Thyroid gland (tissue), 4 donors: ENCODE measurements around the gene VPS35. TPM values are rescaled to one million over a fixed set of nuclear protein-coding genes. Genes with fewer than 3 reads are reported as not detected.
A peak's percentile ranks its signal among the peaks of the same experiment; 100 is the strongest.
"Not testable (repeated sequence)": the region's sequence is repeated elsewhere in the genome, so short reads cannot be mapped to it uniquely, and the experiment has no call there.

Experiments
- DNase-seq, 2 donors: peaks; one replicate each; pipeline ENCODE4 v3.0.0-alpha.2; 2019
- H3K27ac ChIP-seq, 3 donors: fragments of 200-600 bp; sonication (generic); 1 replicate in 2 of 3; 2 replicates in 1 of 3; pipeline ENCODE4 v1.5.1; 2016 to 2019; ENCODE audit warnings: mild to moderate bottlenecking in 1 of 3, moderate library complexity in 1 of 3
- H3K27me3 ChIP-seq: fragments of 200-600 bp; sonication (generic); one replicate; pipeline ENCODE4 v1.5.1; 2019
- H3K36me3 ChIP-seq, 2 donors: fragments of 200-600 bp; sonication (generic); one replicate each; pipeline ENCODE4 v1.5.1; 2016 to 2019
- H3K4me1 ChIP-seq, 2 donors: fragments of 200-600 bp; sonication (generic); one replicate each; pipeline ENCODE4 v1.5.1; 2017 to 2019
- H3K4me3 ChIP-seq, 3 donors: fragments of 200-600 bp; sonication (generic); replicated peaks in 1 of 3; 1 replicate in 2 of 3; 2 replicates in 1 of 3; pipeline ENCODE4 v1.5.1; 2016; ENCODE audit warnings: mild to moderate bottlenecking in 1 of 3
- H3K9me3 ChIP-seq: fragments of 200-600 bp; sonication (generic); one replicate; pipeline ENCODE4 v1.5.1; 2017
- POLR2A ChIP-seq, 2 donors: fragments of 450-650 bp; IDR thresholded peaks; one replicate each; pipeline ENCODE4 v1.6.1; 2017; ENCODE audit warnings: antibody characterized with exemption in 2 of 2, mild to moderate bottlenecking in 2 of 2, moderate library complexity in 1 of 2
- WGBS, 2 donors: methylation state at CpG; one replicate each; pipeline ENCODE4 v1.1.5; 2017; 5-methylcytosine and 5-hydroxymethylcytosine counted together
- intact Hi-C: fragments of 100-400 bp; cut with DNase I; formaldehyde crosslinking; loops from one replicate; pipeline ENCODE4 v1.15.1; 2023
- total RNA-seq, 4 donors: library from RNA; depleted of rRNA; stranded (reverse); fragments of >200 nt; gene quantifications; one replicate each; pipeline ENCODE4 v1.2.3, GENCODE V29; 2016
- TF ChIP-seq, protein P1 (sequence below), 6 experiments: fragments of 200-600 bp in 3 of 6; fragments of 450-650 bp in 3 of 6; sonication (generic) in 3 of 6; IDR thresholded peaks; one replicate each; pipeline ENCODE4 v1.5.1; 2016 to 2019; ENCODE audit warnings: antibody characterized with exemption in 6 of 6, mild to moderate bottlenecking in 2 of 6, inconsistent platforms in 1 of 6, moderate library complexity in 1 of 6

Gene VPS35
- total RNA-seq, 4 donors from 2014 or later, result 52.8 to 71.6 (median 62.6) TPM

DNA sequence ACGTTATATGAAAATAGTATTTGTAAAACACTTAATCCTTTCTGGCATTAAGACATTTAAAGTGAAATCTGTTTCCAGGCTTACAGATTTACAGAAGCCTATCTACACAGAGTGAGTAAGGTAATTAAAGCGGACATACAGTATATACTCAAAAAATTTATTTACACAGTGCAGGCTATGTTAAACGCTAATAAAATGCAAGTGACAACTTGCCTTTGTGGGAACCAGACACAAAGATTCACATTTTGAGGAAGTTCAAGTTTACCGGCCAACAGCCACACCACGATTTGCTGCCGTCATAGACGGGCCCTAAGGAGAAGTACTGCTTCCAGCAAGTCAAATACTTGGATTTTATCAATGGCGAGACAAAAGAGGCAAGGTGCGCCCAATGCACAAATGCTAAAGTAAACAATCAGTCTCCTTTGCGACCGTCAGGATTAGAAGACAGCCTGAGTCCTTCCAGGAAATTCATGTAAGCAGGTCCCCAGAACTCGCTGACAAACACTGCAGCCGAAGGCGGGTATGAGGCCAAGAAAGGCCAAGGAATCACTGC lies 801 bp downstream of the VPS35 start:
- Histone ChIP-seq H3K4me3 (peak overlapping the region; percentile 56 to 94 (median 89)), H3K36me3 (no peaks in the 10 kb centered on the region), H3K27ac (peak overlapping the region; percentile 82 to 95 (median 89)), H3K4me1 (peaks cover 20 to 23% of the 10 kb centered on the region in 2 donors), H3K9me3 (no peaks in the 10 kb centered on the region), H3K27me3 (no peaks in the 10 kb centered on the region)
- DNase-seq, result no peak
- 5 to 6% methylated on average over 14 of the region's 14 CpGs for WGBS, 2 donors
- intact Hi-C loops, result no loop called here
- no peak for TF ChIP-seq POLR2A (IDR thresholded peaks at IDR 0.05)
- TF ChIP-seq, protein P1, sequence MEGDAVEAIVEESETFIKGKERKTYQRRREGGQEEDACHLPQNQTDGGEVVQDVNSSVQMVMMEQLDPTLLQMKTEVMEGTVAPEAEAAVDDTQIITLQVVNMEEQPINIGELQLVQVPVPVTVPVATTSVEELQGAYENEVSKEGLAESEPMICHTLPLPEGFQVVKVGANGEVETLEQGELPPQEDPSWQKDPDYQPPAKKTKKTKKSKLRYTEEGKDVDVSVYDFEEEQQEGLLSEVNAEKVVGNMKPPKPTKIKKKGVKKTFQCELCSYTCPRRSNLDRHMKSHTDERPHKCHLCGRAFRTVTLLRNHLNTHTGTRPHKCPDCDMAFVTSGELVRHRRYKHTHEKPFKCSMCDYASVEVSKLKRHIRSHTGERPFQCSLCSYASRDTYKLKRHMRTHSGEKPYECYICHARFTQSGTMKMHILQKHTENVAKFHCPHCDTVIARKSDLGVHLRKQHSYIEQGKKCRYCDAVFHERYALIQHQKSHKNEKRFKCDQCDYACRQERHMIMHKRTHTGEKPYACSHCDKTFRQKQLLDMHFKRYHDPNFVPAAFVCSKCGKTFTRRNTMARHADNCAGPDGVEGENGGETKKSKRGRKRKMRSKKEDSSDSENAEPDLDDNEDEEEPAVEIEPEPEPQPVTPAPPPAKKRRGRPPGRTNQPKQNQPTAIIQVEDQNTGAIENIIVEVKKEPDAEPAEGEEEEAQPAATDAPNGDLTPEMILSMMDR (IDR thresholded peaks at IDR 0.05), result no peak

DNA sequence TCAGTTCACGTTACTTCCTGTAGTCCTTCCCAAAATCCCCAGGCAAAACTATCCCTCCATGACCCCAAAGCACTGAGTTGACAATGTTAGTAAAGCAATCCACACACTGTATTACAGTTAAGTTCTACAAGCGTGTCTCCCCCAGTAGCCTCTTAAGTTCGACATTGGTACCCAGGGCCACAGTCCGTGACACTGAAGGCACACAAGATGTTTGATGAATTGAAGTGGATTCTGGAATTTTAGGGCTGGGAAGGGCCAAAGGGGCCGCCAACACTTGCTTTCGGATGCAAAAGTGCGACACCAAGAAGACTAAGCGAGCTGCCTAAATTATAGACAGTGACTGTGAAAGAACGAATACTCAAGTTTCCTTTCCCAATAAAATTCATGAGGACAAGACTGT lies 1.5 kb downstream of the VPS35 start:
- Histone ChIP-seq H3K9me3 (no peaks in the 10 kb centered on the region), H3K4me3 (peak overlapping the region in 1 of 3 donors; percentile 89), H3K36me3 (no peaks in the 10 kb centered on the region), H3K27me3 (no peaks in the 10 kb centered on the region), H3K4me1 (peaks cover 20 to 23% of the 10 kb centered on the region in 2 donors), H3K27ac (no peak overlapping the region)
- intact Hi-C loops, result no loop called here
- TF ChIP-seq, protein P1 (IDR thresholded peaks at IDR 0.05), result no peak
- TF ChIP-seq POLR2A (IDR thresholded peaks at IDR 0.05), result no peak
- DNase-seq, result no peak
- 67 to 73% methylated on average over 9 of the region's 9 CpGs for WGBS, 2 donors

DNA sequence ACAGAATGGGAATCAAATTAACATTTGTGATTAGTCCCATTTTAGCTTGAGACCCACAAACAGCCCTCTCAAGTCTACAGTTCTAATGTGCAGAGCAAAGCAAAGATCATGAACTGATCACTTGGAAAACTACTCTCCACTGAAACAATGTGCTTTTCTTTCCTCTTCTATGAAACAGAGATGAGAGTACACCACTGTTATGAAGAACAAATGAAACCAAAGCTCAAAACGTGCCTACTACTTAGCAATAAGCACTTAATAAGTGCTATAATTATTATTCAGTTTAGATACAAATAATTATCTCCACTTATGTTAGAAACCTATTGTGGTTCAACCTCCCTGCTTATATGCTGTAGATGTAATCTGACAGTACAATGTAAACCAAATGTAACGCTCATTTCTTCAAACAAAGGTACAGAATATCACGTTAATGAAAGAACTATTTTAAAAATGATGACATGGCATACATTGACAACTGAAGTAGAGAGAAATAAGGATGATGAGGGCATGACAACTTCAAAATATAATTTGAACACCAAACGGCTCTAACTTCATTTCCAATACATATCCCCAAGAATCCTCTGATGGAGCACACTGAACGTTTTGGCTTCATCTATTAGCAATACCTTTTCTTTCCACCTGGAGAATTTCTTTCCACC lies 2.0 kb downstream of the VPS35 start:
- H3K36me3 ChIP-seq, result no peaks in the 10 kb centered on the region
- WGBS, 2 donors, result 57 to 58% methylated on average over 5 of the region's 5 CpGs

DNA sequence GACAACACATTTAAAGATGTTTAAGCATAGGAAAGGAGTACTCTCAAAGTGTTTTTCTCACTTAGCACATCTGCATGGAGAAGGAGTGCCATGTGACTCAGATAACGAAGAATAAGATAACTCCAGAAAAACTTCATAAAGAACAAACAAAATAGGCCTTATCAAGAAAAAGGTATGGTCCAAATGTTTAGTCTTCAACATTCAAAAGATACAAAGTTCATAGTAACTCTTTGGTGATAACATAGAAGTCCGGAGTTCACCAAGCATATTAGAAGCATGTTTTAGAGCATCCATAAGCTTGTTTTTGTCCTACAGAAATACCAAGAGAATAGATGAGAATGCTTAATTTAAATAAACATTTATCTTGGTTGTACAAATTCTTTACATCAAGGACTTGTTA lies 7.1 kb downstream of the VPS35 start:
- H3K27ac ChIP-seq, H3K9me3 ChIP-seq, H3K4me1 ChIP-seq, H3K27me3 ChIP-seq, DNase-seq, H3K4me3 ChIP-seq, intact Hi-C loops: not testable (repeated sequence)
- H3K36me3 ChIP-seq, result peaks cover 5 to 18% of the 10 kb centered on the region in 2 donors
- WGBS, 2 donors, result 90 to 91% methylated on average over 2 of the region's 2 CpGs

More for the DNA sequence above, 2.0 kb downstream of the VPS35 start:
- H3K27ac ChIP-seq, result no peak overlapping the region
- H3K4me1 ChIP-seq, result peaks cover 20 to 23% of the 10 kb centered on the region in 2 donors
- TF ChIP-seq POLR2A (IDR thresholded peaks at IDR 0.05), result no peak
- TF ChIP-seq, protein P1 (IDR thresholded peaks at IDR 0.05), result no peak
- no peaks in the 10 kb centered on the region for H3K27me3 ChIP-seq
- H3K4me3 ChIP-seq, result no peak overlapping the region
- intact Hi-C loops, result no loop called here
- no peak for DNase-seq
- H3K9me3 ChIP-seq, result no peaks in the 10 kb centered on the region

DNA sequence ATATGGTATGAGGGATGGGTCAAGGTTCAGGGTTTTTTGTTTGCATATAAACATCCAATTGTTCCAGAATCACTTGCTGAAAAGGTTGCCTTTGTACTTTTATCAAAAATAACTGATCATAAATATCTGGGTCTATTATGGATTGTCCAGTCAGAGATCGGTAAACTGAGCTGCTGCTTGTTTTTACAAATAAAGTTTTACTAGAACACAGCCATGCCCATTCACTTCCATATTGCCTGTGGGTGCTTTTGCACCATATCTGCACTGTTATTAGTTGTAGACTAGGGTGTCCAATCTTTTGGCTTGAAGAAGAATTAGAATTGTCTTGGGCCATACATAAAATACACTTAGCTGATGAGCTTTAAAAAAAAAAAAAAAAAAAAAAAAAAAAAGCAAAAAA lies 11.0 kb downstream of the VPS35 start:
- H3K36me3 ChIP-seq, result peaks cover 25 to 32% of the 10 kb centered on the region in 2 donors
- intact Hi-C loops, result not testable (repeated sequence)

DNA sequence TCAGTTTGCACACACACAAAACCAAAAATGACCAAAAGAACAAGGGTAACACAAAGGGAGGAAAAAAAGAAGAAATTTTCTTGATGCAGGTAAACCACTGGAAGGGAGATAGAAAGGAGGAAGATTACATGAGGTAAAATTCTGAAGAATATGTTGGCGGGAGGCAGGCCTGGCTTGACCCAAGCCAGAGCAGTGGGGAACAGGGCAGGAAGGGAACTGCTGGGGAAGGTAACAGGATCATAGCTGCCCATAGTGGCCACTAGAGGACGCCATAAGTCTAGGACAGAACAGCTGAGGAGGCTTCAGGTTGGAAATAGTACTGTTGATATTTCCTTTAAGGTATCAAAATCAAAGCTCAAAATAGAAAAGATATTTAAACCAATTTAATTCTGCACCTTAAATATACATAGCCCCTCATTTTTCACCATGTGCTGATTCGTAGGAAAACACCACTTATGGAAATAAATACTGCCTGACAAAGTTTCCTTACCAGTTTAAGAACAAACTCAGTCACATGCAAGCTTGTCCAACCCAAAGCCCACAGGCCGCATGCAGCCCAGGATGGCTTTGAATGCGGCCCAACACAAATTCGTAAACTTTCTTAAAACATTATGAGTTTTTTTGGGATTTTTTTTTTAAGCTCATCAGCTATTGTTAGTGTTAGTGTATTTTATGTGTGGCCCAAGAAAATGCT lies 15.5 kb downstream of the VPS35 start:
- H3K4me1 ChIP-seq, result no peaks in the 10 kb centered on the region
- H3K9me3 ChIP-seq, result no peaks in the 10 kb centered on the region
- 76 to 77% methylated on average over 6 of the region's 6 CpGs for WGBS, 2 donors
- H3K27me3 ChIP-seq, result no peaks in the 10 kb centered on the region
- TF ChIP-seq, protein P1 (IDR thresholded peaks at IDR 0.05), result peak; percentile 29 to 68 (median 48)
- TF ChIP-seq POLR2A (IDR thresholded peaks at IDR 0.05), result no peak
- intact Hi-C loops, result no loop called here
- peak; percentile 8 to 13 for DNase-seq
- peaks cover 37 to 59% of the 10 kb centered on the region in 2 donors for H3K36me3 ChIP-seq
- no peak overlapping the region for H3K4me3 ChIP-seq
- no peak overlapping the region for H3K27ac ChIP-seq

More for the DNA sequence above, 11.0 kb downstream of the VPS35 start:
- not testable (repeated sequence) for DNase-seq, H3K4me3 ChIP-seq, H3K27ac ChIP-seq, H3K27me3 ChIP-seq, H3K9me3 ChIP-seq, H3K4me1 ChIP-seq
- 91 to 100% methylated on average over 1 of the region's 1 CpG for WGBS, 2 donors
